Large intestine (tissue), 3 donors: ENCODE measurements around the gene APAF1. TPM values are rescaled to one million over a fixed set of nuclear protein-coding genes. Genes with fewer than 3 reads are reported as not detected.

ENCODE experiments used
- DNase-seq, 2 donors: peaks; one replicate each; pipeline versions ENCODE4 v3.0.0 to v3.0.0-alpha.2; 2013
- H3K27ac ChIP-seq: one replicate; pipeline ENCODE4 v1.5.1; 2013; ENCODE audit warnings: low read length
- H3K27me3 ChIP-seq: 2 replicates; pipeline ENCODE4 v1.6.1; 2013; ENCODE audit warnings: low read length; ENCODE audit not compliant: control insufficient read depth, insufficient read depth
- H3K36me3 ChIP-seq: 2 replicates; pipeline ENCODE4 v1.6.1; 2013; ENCODE audit warnings: low read length; ENCODE audit not compliant: control insufficient read depth, insufficient read depth
- H3K4me1 ChIP-seq: one replicate; pipeline ENCODE4 v1.6.1; 2013; ENCODE audit warnings: low read length; ENCODE audit not compliant: control insufficient read depth, insufficient read depth
- H3K4me3 ChIP-seq: one replicate; pipeline ENCODE4 v1.5.1; 2013; ENCODE audit warnings: low read length
- H3K9me3 ChIP-seq: one replicate; pipeline ENCODE4 v1.6.1; 2013; ENCODE audit warnings: mild to moderate bottlenecking, low read depth, low read length, moderate library complexity; ENCODE audit not compliant: control insufficient read depth
- WGBS: methylation state at CpG from one replicate; pipeline ENCODE4 v1.1.5; 2013; ENCODE audit warnings: low lambda C conversion rate; ENCODE audit not compliant: insufficient coverage; 5-methylcytosine and 5-hydroxymethylcytosine counted together
- polyA plus RNA-seq: library from polyadenylated mRNA; unstranded; fragments of 120-200 nt; gene quantifications from one replicate; pipeline ENCODE4 v1.2.1, GENCODE V29; 2013

APAF1 gene
- polyA plus RNA-seq, 1 donor, result 18.5 TPM

- Histone ChIP-seq H3K4me1 (no peaks in the 10 kb centered on the region), H3K36me3 (peaks cover 33% of the 10 kb centered on the region), H3K4me3 (no peak overlapping the region), H3K27me3 (no peaks in the 10 kb centered on the region), H3K27ac (no peak overlapping the region), H3K9me3 (no peaks in the 10 kb centered on the region)
- no peak for DNase-seq
Measured at GRCh38 chr12:98660521-98660920, 15.4 kb downstream of the APAF1 start.

DNA sequence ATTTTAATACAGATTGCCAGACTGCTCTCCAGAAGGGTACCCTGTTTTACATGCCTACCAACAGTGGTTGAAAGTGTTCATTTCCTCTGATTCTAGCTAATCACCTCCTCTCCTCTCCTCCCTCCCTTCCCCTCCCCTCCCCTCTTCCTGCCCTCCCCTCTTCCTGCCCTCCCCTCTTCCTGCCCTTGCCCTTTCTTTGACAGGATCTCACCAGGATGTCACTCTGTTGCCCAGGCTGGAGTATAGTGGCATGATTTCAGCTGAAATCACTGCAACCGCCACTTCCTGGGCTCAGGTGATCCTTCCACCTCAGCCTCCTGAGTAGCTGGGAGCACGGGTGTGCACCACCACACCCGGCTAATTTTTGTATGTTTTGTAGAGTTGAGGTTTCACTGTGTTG is 24.7 kb downstream of the APAF1 start:
- DNase-seq, result no peak
- no peaks in the 10 kb centered on the region for H3K4me1 ChIP-seq
- H3K4me3 ChIP-seq, result no peak overlapping the region
- H3K9me3 ChIP-seq, result no peaks in the 10 kb centered on the region
- H3K36me3 ChIP-seq, result peaks cover 45% of the 10 kb centered on the region
- H3K27ac ChIP-seq, result no peak overlapping the region
- no CpG with 5 or more reads among the region's 3 CpGs for WGBS
- H3K27me3 ChIP-seq, result no peaks in the 10 kb centered on the region

- no peak for DNase-seq
- Histone ChIP-seq H3K4me3 (no peak overlapping the region), H3K4me1 (no peaks in the 10 kb centered on the region), H3K27me3 (no peaks in the 10 kb centered on the region), H3K9me3 (no peaks in the 10 kb centered on the region), H3K36me3 (peaks cover 39% of the 10 kb centered on the region), H3K27ac (no peak overlapping the region)
- WGBS, result 94% methylated on average over 3 of the region's 7 CpGs
Measured at GRCh38 chr12:98671459-98671858, 26.4 kb downstream of the APAF1 start.

- peaks cover 44% of the 10 kb centered on the region for H3K36me3 ChIP-seq
Measured at GRCh38 chr12:98674841-98675240, 29.8 kb downstream of the APAF1 start.

DNA sequence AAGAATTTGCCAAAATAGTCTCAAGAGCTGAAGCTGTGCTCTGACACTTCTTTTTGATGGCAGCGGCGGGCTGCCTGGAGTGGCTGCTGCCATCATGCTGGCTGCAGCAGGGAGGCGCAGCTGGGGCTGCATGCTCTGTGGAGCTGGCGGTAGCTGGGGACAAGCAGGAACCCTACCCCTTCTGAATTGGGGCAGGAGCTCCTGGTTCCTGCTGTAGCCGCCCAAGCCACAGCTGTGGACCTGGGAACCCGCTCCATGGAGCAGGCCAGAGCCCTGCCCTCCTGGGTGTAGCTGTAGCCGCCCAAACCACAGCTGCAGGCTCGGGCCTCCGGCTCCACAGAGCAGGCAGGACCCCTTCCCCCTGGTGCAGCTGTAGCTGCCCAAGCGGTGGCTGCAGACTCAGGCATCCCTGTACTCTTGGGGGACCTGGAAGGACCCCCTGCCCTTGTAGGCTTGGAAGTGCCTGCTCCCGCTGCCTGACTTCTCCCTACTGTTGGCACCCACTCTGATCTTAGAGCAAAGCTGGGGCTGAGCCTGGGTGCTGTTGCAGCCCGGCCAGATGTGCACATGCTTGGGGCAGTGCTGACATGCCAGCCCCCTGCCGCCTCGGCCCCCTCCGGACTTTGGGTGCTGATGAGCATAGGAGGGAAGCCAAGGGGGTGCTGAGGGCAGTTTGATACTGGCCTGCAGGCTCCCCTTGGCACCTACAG is 33.3 kb downstream of the APAF1 start:
- Histone ChIP-seq H3K27ac (no peak overlapping the region), H3K4me3 (no peak overlapping the region), H3K27me3 (no peaks in the 10 kb centered on the region), H3K36me3 (peaks cover 61% of the 10 kb centered on the region), H3K4me1 (no peaks in the 10 kb centered on the region), H3K9me3 (peaks cover 2% of the 10 kb centered on the region)
- DNase-seq, result no peak
- no CpG with 5 or more reads among the region's 15 CpGs for WGBS

More at GRCh38 chr12:98674841-98675240, 29.8 kb downstream of the APAF1 start:
- Histone ChIP-seq H3K27me3 (no peaks in the 10 kb centered on the region), H3K4me3 (no peak overlapping the region), H3K4me1 (no peaks in the 10 kb centered on the region), H3K27ac (no peak overlapping the region), H3K9me3 (peaks cover 2% of the 10 kb centered on the region)
- no peak for DNase-seq

DNA sequence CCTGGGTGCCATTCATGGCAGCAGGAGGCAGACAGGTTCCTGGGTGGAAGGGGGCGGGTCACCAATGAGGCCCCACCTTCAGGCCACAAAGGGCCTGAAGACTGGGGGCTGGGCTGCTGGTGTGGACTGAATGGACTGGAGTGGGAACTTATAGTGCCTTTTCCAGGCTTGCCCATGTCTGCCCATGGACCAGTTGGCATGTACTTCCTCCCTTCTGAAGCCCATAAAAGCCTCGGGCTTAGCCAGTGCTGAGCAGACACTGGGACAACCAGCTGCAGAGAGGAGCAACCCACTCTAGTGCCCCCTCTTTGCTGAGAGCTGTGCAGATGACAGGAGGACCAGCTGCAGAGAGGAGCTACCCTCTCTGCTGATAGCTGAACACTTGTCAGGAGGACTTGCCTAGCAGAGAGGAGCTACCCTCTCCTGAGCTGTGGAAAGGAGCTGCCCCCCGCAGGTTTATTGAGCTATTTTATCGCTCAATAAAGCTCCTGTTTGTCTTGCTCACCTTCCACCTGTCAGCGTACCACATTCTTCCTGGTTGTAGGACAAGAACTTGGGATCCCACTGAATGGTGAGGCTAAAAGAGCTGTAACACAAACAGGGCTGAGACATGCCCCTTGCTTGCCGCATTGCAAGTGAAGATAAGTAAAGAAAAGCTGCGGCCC is 34.0 kb downstream of the APAF1 start:
- no peaks in the 10 kb centered on the region for H3K4me1 ChIP-seq
- H3K27me3 ChIP-seq, result no peaks in the 10 kb centered on the region
- no peak overlapping the region for H3K27ac ChIP-seq
- peaks cover 65% of the 10 kb centered on the region for H3K36me3 ChIP-seq
- DNase-seq, result no peak
- H3K9me3 ChIP-seq, result peaks cover 2% of the 10 kb centered on the region
- no peak overlapping the region for H3K4me3 ChIP-seq
- WGBS, result no CpG with 5 or more reads among the region's 7 CpGs

DNA sequence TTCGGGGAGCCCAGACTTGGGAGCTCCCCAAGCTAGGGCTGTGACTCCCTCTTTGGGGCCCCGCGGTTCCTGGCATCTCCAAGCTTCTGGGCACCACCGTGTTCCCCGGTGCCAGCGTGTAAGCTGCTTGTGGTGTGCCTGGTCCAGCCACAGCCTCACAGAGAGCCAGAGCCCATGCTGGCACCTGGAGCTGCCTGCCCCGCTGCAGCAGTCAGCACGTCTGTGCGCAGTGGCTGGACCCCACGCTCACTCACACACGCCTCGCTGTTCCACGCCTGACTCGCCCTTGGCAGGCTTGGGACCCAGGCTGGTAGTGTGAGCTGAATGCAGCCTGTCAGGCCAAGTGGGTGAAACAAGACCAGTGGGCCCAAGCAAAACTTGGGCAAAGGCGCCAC is 34.5 kb downstream of the APAF1 start:
- WGBS, result no CpG with 5 or more reads among the region's 15 CpGs

GRCh38 chr12:98684199-98684598 is 39.1 kb downstream of the APAF1 start:
- H3K27me3 ChIP-seq, result no peaks in the 10 kb centered on the region
- no peak overlapping the region for H3K4me3 ChIP-seq
- no peak for DNase-seq
- H3K27ac ChIP-seq, result no peak overlapping the region
- H3K36me3 ChIP-seq, result peaks cover 66% of the 10 kb centered on the region
- no peaks in the 10 kb centered on the region for H3K9me3 ChIP-seq
- WGBS, result no CpG with 5 or more reads among the region's 2 CpGs
- no peaks in the 10 kb centered on the region for H3K4me1 ChIP-seq

More for the DNA sequence above, 34.5 kb downstream of the APAF1 start:
- H3K27ac ChIP-seq, result no peak overlapping the region
- no peak for DNase-seq
- H3K4me3 ChIP-seq, result no peak overlapping the region
- no peaks in the 10 kb centered on the region for H3K27me3 ChIP-seq
- peaks cover 2% of the 10 kb centered on the region for H3K9me3 ChIP-seq
- peaks cover 64% of the 10 kb centered on the region for H3K36me3 ChIP-seq
- no peaks in the 10 kb centered on the region for H3K4me1 ChIP-seq

DNA sequence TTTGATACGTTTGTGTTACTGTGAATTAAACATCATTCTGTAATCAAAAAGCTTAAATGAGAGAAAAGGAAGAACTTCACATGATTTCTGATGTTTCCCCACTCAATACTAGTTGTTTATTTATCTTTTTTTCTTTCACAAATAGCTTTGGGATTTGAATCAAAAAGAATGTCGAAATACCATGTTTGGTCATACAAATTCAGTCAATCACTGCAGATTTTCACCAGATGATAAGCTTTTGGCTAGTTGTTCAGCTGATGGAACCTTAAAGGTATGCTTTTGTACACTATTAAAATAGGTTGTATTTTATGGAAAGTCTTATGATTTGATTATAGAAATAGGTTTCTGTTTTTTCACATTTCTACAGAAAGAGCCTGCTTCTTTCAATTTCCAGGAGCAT is 41.5 kb downstream of the APAF1 start:
- no CpG with 5 or more reads among the region's 2 CpGs for WGBS
- peaks cover 52% of the 10 kb centered on the region for H3K36me3 ChIP-seq

DNA sequence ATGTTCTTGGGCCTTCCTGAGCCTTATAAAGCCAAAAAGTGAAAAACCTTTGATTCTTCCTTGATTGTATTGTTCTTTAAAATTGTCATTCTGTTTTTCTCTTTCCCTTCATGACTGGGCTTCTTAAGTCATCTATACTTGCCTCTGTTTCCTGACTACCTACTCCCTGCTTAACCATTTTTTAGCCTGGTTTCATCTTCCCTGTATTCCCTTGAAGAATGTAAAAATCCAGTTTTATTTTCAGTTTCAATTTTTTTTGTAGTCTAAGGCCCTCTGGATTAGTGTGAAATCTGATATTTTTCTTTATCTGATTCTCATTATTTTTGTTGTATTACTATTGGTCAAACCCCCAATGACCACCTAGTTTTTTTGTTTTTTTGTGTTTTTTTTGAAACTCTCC is 46.3 kb downstream of the APAF1 start:
- Histone ChIP-seq H3K4me1 (no peaks in the 10 kb centered on the region), H3K27ac (no peak overlapping the region), H3K9me3 (no peaks in the 10 kb centered on the region), H3K4me3 (no peak overlapping the region), H3K27me3 (no peaks in the 10 kb centered on the region), H3K36me3 (peaks cover 41% of the 10 kb centered on the region)
- no peak for DNase-seq

More for the DNA sequence above, 41.5 kb downstream of the APAF1 start:
- Histone ChIP-seq H3K9me3 (no peaks in the 10 kb centered on the region), H3K4me3 (no peak overlapping the region), H3K27ac (no peak overlapping the region), H3K4me1 (no peaks in the 10 kb centered on the region), H3K27me3 (no peaks in the 10 kb centered on the region)
- no peak for DNase-seq
